PC-3 (cell line): Measurements from ENCODE around the gene ATE1. TPM values are rescaled to one million over a fixed set of nuclear protein-coding genes. Genes with fewer than 3 reads are reported as not detected.
A peak's percentile ranks its signal among the peaks of the same experiment; 100 is the strongest.
"Not testable (repeated sequence)": the region's sequence is repeated elsewhere in the genome, so short reads cannot be mapped to it uniquely, and the experiment has no call there.

ENCODE experiments used
- ATAC-seq: fragments of 200-7000 bp; cut with Tn5 transposase; 2 replicates; pipeline ENCODE4 v1.9.1; 2020; ENCODE audit warnings: mild to moderate bottlenecking, moderate library complexity
- BruUV-seq: library from RNA; stranded (reverse); fragments of 400-500 nt; replicated peaks from 2 replicates; lab custom pipeline; 2021; lab: Mats Ljungman, UMichigan
- CTCF ChIA-PET: fragments of 300-600 bp; sonication (Branson Sonifier 250); formaldehyde crosslinking; loops from one replicate; lab custom pipeline; 2022; ENCODE audit warnings: antibody characterized with exemption; lab: Charles Lee
- POLR2A ChIA-PET: fragments of 300-600 bp; sonication (Branson Sonifier 250); formaldehyde crosslinking; loops from one replicate; lab custom pipeline; 2022; ENCODE audit warnings: antibody characterized with exemption; ENCODE audit not compliant: unreplicated experiment; lab: Charles Lee
- DNase-seq: peaks from one replicate; pipeline ENCODE4 v3.0.0-alpha.2; 2015
- H2AFZ ChIP-seq: fragments of 300-600 bp; sonication (generic); 2 replicates; pipeline ENCODE4 v1.6.0; 2016; ENCODE audit warnings: antibody characterized with exemption, low read length
- H3F3A ChIP-seq: fragments of 300-600 bp; sonication (generic); one replicate; pipeline ENCODE4 v1.6.0; 2017; ENCODE audit warnings: antibody characterized with exemption, low read length, control low read depth, mild to moderate bottlenecking; ENCODE audit not compliant: unreplicated experiment
- H3K27ac ChIP-seq: fragments of 300-600 bp; sonication (generic); 2 replicates; pipeline ENCODE4 v1.5.1; 2016; ENCODE audit warnings: mild to moderate bottlenecking, low read length
- H3K27me3 ChIP-seq: fragments of 300-600 bp; sonication (generic); 2 replicates; pipeline ENCODE4 v1.6.1; 2016; ENCODE audit warnings: low read length, mixed read lengths
- H3K36me3 ChIP-seq: fragments of 300-600 bp; sonication (generic); 2 replicates; pipeline ENCODE4 v1.6.1; 2016; ENCODE audit warnings: low read depth, mixed run types, low read length, mixed read lengths
- H3K4me1 ChIP-seq: fragments of 300-600 bp; sonication (generic); 2 replicates; pipeline ENCODE4 v1.5.1; 2016; ENCODE audit warnings: low read length; ENCODE audit not compliant: insufficient read depth
- H3K4me2 ChIP-seq: fragments of 300-600 bp; sonication (generic); 2 replicates; pipeline ENCODE4 v1.6.0; 2016; ENCODE audit warnings: low read length
- H3K4me3 ChIP-seq: fragments of 300-600 bp; sonication (generic); 2 replicates; pipeline ENCODE4 v1.5.1; 2016; ENCODE audit warnings: mild to moderate bottlenecking, low read length, mixed read lengths
- H3K79me2 ChIP-seq: fragments of 300-600 bp; sonication (generic); 2 replicates; pipeline ENCODE4 v1.6.1; 2017; ENCODE audit warnings: low read length, mixed read lengths
- H3K9ac ChIP-seq: fragments of 300-600 bp; sonication (generic); 2 replicates; pipeline ENCODE4 v1.6.0; 2016; ENCODE audit warnings: mild to moderate bottlenecking, low read length
- H3K9me2 ChIP-seq: fragments of 300-600 bp; sonication (generic); replicated peaks from 2 replicates; pipeline ENCODE4 v1.6.1; 2016; ENCODE audit warnings: mixed run types, low read length, mixed read lengths
- H3K9me3 ChIP-seq: fragments of 300-600 bp; sonication (generic); 2 replicates; pipeline ENCODE4 v1.6.1; 2016; ENCODE audit warnings: low read length, mixed read lengths
- H4K20me1 ChIP-seq: fragments of 300-600 bp; sonication (generic); 2 replicates; pipeline ENCODE4 v1.6.1; 2016; ENCODE audit warnings: low read length, mixed read lengths
- EZH2 ChIP-seq: fragments of 300-600 bp; sonication (generic); IDR thresholded peaks from one replicate; pipeline ENCODE4 v1.6.1; 2017; ENCODE audit warnings: antibody characterized with exemption, mild to moderate bottlenecking, low read length; ENCODE audit not compliant: unreplicated experiment
- EZH2phosphoT487 ChIP-seq: fragments of 300-600 bp; sonication (generic); IDR thresholded peaks from 2 replicates; pipeline ENCODE4 v1.6.1; 2018; ENCODE audit warnings: mild to moderate bottlenecking, antibody characterized with exemption, low read length, borderline replicate concordance
- intact Hi-C: fragments of 100-400 bp; cut with micrococcal nuclease; formaldehyde crosslinking; loops from 2 replicates; pipeline ENCODE4 v1.9.0; 2023
- total RNA-seq: library from RNA; depleted of rRNA; stranded (reverse); fragments of >200 nt; gene quantifications from 2 replicates; pipeline ENCODE4 v1.2.3, GENCODE V29; 2014

The ATE1 gene
- total RNA-seq, 1 experiment from 2014 or later, result 12.8 TPM

DNA sequence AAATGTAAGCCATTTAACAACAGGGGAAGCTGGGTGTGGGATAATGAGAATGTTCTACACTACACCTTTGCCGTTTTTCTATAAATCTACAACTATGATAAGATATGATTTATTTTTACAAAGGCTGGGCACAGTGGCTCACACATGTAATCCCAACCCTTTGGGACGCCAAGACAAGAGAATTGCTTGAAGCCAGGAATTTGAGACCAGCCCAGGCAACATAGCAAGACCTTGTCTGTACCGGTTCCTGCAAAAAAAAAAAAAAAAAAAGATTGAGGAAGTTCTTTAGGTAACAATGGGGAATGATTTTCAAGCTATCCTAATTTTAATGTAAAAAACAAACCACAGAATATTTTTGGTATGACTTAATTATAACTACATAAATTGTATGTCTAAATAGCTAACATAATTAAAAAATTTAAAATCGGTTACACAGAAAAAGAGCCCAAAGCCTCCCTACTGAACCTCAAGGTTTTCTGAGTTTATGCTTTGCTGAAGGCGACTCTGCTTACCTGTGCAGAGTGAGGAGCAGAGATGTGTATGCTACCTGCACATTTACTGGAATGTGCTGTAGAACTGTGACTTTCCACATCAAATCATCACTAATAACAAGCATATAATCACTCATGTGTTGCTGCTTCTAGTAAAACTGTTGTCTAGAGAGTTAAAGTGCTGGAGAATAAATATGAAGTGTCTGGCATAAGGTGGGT is 163.4 kb downstream of the ATE1 start:
- no TSS peak for BruUV-seq
- no peaks in the 10 kb centered on the region for H3K27me3 ChIP-seq
- intact Hi-C loops, result no loop called here
- no peak overlapping the region for H3K4me3 ChIP-seq
- H4K20me1 ChIP-seq, result no peaks in the 10 kb centered on the region
- H3K9ac ChIP-seq, result no peak overlapping the region
- H3F3A ChIP-seq, result no peaks in the 10 kb centered on the region
- H3K36me3 ChIP-seq, result peaks cover 6% of the 10 kb centered on the region; the same call in 1 of the 2 replicates
- no peak for DNase-seq
- no peak overlapping the region for H3K4me2 ChIP-seq
- H3K9me3 ChIP-seq, result no peaks in the 10 kb centered on the region
- H3K4me1 ChIP-seq, result no peaks in the 10 kb centered on the region
- H2AFZ ChIP-seq, result no peak overlapping the region
- CTCF ChIA-PET, result no interaction called here
- POLR2A ChIA-PET, result no interaction called here
- TF ChIP-seq EZH2phosphoT487 (no peak), EZH2 (no peak)
- no peak for ATAC-seq
- no peaks in the 10 kb centered on the region for H3K9me2 ChIP-seq
- no peaks in the 10 kb centered on the region for H3K79me2 ChIP-seq
- H3K27ac ChIP-seq, result no peak overlapping the region

DNA sequence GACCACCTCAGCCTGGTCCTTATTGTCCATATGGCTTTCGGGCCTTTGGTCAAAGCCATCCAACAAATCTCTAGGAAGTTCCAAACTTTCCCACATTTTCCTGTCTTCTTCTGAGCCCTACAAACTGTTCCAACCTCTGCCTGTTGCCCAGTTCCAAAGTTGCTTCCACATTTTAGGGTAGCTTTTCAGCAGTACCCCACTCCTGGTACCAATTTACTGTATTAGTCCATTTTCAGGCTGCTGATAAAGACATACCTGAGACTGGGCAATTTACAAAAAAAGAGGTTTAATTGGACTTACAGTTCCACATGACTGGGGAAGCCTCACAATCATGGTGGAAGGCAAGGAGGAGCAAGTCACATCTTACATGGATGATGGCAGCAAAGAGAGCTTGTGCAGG is 170.6 kb downstream of the ATE1 start:
- BruUV-seq, H3K9ac ChIP-seq, H3K79me2 ChIP-seq, H3K27me3 ChIP-seq, ATAC-seq, H4K20me1 ChIP-seq, intact Hi-C loops, H3K4me3 ChIP-seq, POLR2A ChIA-PET, CTCF ChIA-PET, H3K27ac ChIP-seq, H3K4me2 ChIP-seq, H3F3A ChIP-seq, H2AFZ ChIP-seq, DNase-seq, H3K9me3 ChIP-seq, H3K9me2 ChIP-seq: not testable (repeated sequence)
- Histone ChIP-seq H3K4me1 (peaks cover 18% of the 10 kb centered on the region), H3K36me3 (peaks cover 12% of the 10 kb centered on the region; the same call in 1 of the 2 replicates)

DNA sequence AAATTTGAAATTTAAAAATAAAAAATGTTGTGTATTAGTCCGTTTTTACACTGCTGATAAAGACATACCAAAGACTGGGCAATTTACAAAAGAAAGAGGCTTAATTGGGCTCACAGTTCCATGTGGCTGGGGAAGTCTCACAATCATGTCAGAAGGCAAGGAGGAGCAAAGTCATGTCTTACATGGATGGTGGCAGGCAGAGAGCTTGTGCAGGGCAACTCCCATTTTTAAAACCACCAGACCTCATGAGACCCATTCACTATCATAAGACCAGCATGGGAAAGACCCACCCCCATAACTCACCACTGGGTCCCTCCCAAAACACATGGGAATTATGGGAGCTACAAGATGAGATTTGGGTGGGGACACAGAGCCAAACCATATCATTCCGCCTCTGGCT is 172.3 kb downstream of the ATE1 start:
- H4K20me1 ChIP-seq, H3F3A ChIP-seq, H3K9me2 ChIP-seq, H2AFZ ChIP-seq, H3K4me3 ChIP-seq, H3K79me2 ChIP-seq, DNase-seq, POLR2A ChIA-PET, H3K27me3 ChIP-seq, BruUV-seq, H3K4me2 ChIP-seq, H3K9me3 ChIP-seq, ATAC-seq, intact Hi-C loops, CTCF ChIA-PET, H3K27ac ChIP-seq, H3K9ac ChIP-seq: not testable (repeated sequence)
- Histone ChIP-seq H3K4me1 (peaks cover 18% of the 10 kb centered on the region), H3K36me3 (peaks cover 10% of the 10 kb centered on the region; the same call in 1 of the 2 replicates)

DNA sequence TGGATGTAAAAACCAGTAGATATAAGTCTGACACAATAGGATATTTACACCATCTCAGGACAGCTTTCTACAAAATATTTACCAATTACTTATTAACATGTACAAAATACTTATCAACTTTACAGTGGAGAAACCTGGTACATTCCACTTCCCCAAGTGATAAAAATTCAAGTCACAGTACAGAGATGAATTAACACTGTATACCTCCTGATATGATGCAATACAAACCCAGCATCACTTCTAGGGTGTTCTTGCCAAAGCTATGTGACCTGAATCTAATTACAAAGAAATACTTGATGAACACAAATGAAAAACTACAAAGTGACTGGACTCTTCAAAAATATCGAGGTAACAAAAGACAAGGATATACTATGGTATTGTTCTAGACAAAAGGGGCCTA is 173.2 kb downstream of the ATE1 start:
- H3K9me3 ChIP-seq, result no peaks in the 10 kb centered on the region
- TF ChIP-seq EZH2phosphoT487 (no peak), EZH2 (no peak)
- H2AFZ ChIP-seq, result no peak overlapping the region
- intact Hi-C loops, result no loop called here
- H3K9ac ChIP-seq, result no peak overlapping the region
- H3K4me2 ChIP-seq, result peak overlapping the region; percentile 37; the same call in 1 of the 2 replicates
- H3K27ac ChIP-seq, result peak overlapping the region; percentile 87
- ChIA-PET POLR2A (interaction anchor here (0.7 kb wide), 1 partner anchor 173 kb away, joined by 3 read pairs; the partner anchor contains the start of gene ATE1), CTCF (no interaction called here)
- no peak overlapping the region for H3K4me3 ChIP-seq
- H3K79me2 ChIP-seq, result no peaks in the 10 kb centered on the region
- BruUV-seq, result no TSS peak
- ATAC-seq (peak; percentile 18), DNase-seq (no peak)
- H3K4me1 ChIP-seq, result peaks cover 18% of the 10 kb centered on the region
- no peaks in the 10 kb centered on the region for H3K9me2 ChIP-seq
- peaks cover 6% of the 10 kb centered on the region; the same call in 1 of the 2 replicates for H3K36me3 ChIP-seq
- H3K27me3 ChIP-seq, result no peaks in the 10 kb centered on the region
- no peaks in the 10 kb centered on the region for H4K20me1 ChIP-seq
- H3F3A ChIP-seq, result peaks cover 6% of the 10 kb centered on the region
